Peyer's patch (tissue), 4 donors: Measurements from ENCODE around the gene PCDHB14.
"Not testable (repeated sequence)": the region's sequence is repeated elsewhere in the genome, so short reads cannot be mapped to it uniquely, and the experiment has no call there.

Source experiments
- POLR2A ChIP-seq, 2 donors: fragments of 450-650 bp; IDR thresholded peaks; one replicate each; pipeline ENCODE4 v1.5.1; 2017; ENCODE audit warnings: antibody characterized with exemption in 2 of 2, mild to moderate bottlenecking in 2 of 2, moderate library complexity in 2 of 2
- TF ChIP-seq, protein P1 (sequence below), 6 experiments: fragments of 450-650 bp in 4 of 6; fragments of 200-600 bp in 2 of 6; sonication (generic) in 1 of 6; IDR thresholded peaks; one replicate each; pipeline ENCODE4 v1.5.1; 2017 to 2019; ENCODE audit warnings: antibody characterized with exemption in 6 of 6, mild to moderate bottlenecking in 3 of 6, moderate library complexity in 1 of 6

DNA sequence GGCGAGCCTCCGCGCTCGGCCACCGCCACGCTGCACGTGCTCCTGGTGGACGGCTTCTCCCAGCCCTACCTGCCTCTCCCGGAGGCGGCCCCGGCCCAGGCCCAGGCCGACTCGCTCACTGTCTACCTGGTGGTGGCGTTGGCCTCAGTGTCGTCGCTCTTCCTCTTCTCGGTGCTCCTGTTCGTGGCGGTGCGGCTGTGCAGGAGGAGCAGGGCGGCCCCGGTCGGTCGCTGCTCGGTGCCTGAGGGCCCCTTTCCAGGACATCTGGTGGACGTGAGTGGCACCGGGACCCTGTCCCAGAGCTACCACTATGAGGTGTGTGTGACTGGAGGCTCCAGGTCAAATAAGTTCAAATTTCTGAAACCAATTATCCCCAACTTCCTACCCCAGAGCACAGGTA is 12.3 kb upstream of the PCDHB14 start:
- TF ChIP-seq, protein P1, sequence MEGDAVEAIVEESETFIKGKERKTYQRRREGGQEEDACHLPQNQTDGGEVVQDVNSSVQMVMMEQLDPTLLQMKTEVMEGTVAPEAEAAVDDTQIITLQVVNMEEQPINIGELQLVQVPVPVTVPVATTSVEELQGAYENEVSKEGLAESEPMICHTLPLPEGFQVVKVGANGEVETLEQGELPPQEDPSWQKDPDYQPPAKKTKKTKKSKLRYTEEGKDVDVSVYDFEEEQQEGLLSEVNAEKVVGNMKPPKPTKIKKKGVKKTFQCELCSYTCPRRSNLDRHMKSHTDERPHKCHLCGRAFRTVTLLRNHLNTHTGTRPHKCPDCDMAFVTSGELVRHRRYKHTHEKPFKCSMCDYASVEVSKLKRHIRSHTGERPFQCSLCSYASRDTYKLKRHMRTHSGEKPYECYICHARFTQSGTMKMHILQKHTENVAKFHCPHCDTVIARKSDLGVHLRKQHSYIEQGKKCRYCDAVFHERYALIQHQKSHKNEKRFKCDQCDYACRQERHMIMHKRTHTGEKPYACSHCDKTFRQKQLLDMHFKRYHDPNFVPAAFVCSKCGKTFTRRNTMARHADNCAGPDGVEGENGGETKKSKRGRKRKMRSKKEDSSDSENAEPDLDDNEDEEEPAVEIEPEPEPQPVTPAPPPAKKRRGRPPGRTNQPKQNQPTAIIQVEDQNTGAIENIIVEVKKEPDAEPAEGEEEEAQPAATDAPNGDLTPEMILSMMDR (IDR thresholded peaks at IDR 0.05) = not testable (repeated sequence)
- not testable (repeated sequence) for TF ChIP-seq POLR2A (IDR thresholded peaks at IDR 0.05)
